IMR-90 (cell line): ENCODE results near the gene ANK3. TPM values are rescaled to one million over a fixed set of nuclear protein-coding genes. Genes with fewer than 3 reads are reported as not detected.

Experiments used
- ATAC-seq: fragments of 200-7000 bp; cut with Tn5 transposase; 2 replicates; pipeline ENCODE4 v1.9.1; 2020; ENCODE audit warnings: low read depth, mild to moderate bottlenecking, moderate library complexity
- BruUV-seq: library from RNA; stranded (reverse); fragments of 400-500 nt; replicated peaks from 2 replicates; lab custom pipeline; 2021; lab: Mats Ljungman, UMichigan
- CTCF ChIA-PET: fragments of 300-600 bp; formaldehyde crosslinking; extraction: SDS; loops from one replicate; lab custom pipeline; 2021; ENCODE audit warnings: antibody characterized with exemption; lab: Yijun Ruan, JAX
- POLR2A ChIA-PET: fragments of 300-600 bp; sonication (Branson Sonifier 250); formaldehyde crosslinking; loops from one replicate; lab custom pipeline; 2022; ENCODE audit warnings: antibody characterized with exemption; ENCODE audit not compliant: unreplicated experiment; lab: Charles Lee
- DNase-seq: peaks from one replicate; pipeline ENCODE4 v3.0.0; 2013
- H2AFZ ChIP-seq: replicated peaks from 2 replicates; pipeline ENCODE3; 2013; ENCODE audit warnings: low read length, mild to moderate bottlenecking; ENCODE audit not compliant: poor library complexity
- H2AK5ac ChIP-seq: 2 replicates; pipeline ENCODE4 v1.6.1; 2013; ENCODE audit warnings: low read depth, low read length, inconsistent platforms
- H2AK9ac ChIP-seq: replicated peaks from 2 replicates; pipeline ENCODE3; 2013; ENCODE audit warnings: mild to moderate bottlenecking, low read depth, low read length, moderate library complexity; ENCODE audit not compliant: poor library complexity
- H2BK120ac ChIP-seq: 2 replicates; pipeline ENCODE4 v1.6.1; 2013; ENCODE audit warnings: low read depth, low read length, inconsistent platforms
- H2BK15ac ChIP-seq: 3 replicates; pipeline ENCODE4 v1.6.1; 2013; ENCODE audit warnings: low read depth, low read length, inconsistent platforms
- H2BK20ac ChIP-seq: 2 replicates; pipeline ENCODE4 v1.6.1; 2013; ENCODE audit warnings: low read depth, mild to moderate bottlenecking, inconsistent platforms, low read length, moderate library complexity
- H2BK5ac ChIP-seq: 2 replicates; pipeline ENCODE4 v1.6.1; 2013; ENCODE audit warnings: mild to moderate bottlenecking, low read depth, low read length, inconsistent platforms; ENCODE audit not compliant: poor library complexity, severe bottlenecking
- H3K14ac ChIP-seq: replicated peaks from 2 replicates; pipeline ENCODE4 v1.6.1; 2013; ENCODE audit warnings: low read depth, low read length, inconsistent platforms
- H3K18ac ChIP-seq: 2 replicates; pipeline ENCODE4 v1.6.1; 2013; ENCODE audit warnings: low read depth, low read length, control low read depth
- H3K23ac ChIP-seq: 2 replicates; pipeline ENCODE4 v1.6.1; 2013; ENCODE audit warnings: low read depth, low read length, inconsistent platforms
- H3K27ac ChIP-seq: 2 replicates; pipeline ENCODE4 v1.5.1; 2013; ENCODE audit warnings: mild to moderate bottlenecking, control low read depth, low read length; ENCODE audit not compliant: insufficient read depth
- H3K27me3 ChIP-seq: 2 replicates; pipeline ENCODE4 v1.6.1; 2013; ENCODE audit warnings: low read length; ENCODE audit not compliant: control insufficient read depth, insufficient read depth
- H3K36me3 ChIP-seq: 2 replicates; pipeline ENCODE4 v1.6.1; 2013; ENCODE audit warnings: low read length, mixed read lengths; ENCODE audit not compliant: control insufficient read depth, insufficient read depth
- H3K4ac ChIP-seq: 2 replicates; pipeline ENCODE4 v1.6.1; 2013; ENCODE audit warnings: low read depth, low read length, inconsistent platforms
- H3K4me1 ChIP-seq: 2 replicates; pipeline ENCODE4 v1.6.1; 2013; ENCODE audit warnings: low read length, mixed read lengths; ENCODE audit not compliant: control insufficient read depth, insufficient read depth
- H3K4me2 ChIP-seq: 2 replicates; pipeline ENCODE4 v1.6.1; 2013; ENCODE audit warnings: low read depth, mild to moderate bottlenecking, control low read depth, low read length, moderate library complexity
- H3K4me3 ChIP-seq: 2 replicates; pipeline ENCODE4 v1.5.1; 2013; ENCODE audit warnings: low read depth, mild to moderate bottlenecking, control low read depth, low read length, moderate library complexity; ENCODE audit not compliant: insufficient read depth
- H3K56ac ChIP-seq: 2 replicates; pipeline ENCODE4 v1.6.1; 2013; ENCODE audit warnings: low read length, inconsistent platforms; ENCODE audit not compliant: insufficient read depth; ENCODE audit errors: extremely low read depth
- H3K79me1 ChIP-seq, 2 experiments: 2 replicates each; pipeline ENCODE4 v1.6.1; 2013; ENCODE audit warnings: low read length in 2 of 2, inconsistent platforms in 1 of 2, low read depth in 1 of 2
- H3K9ac ChIP-seq: 2 replicates; pipeline ENCODE4 v1.6.1; 2013; ENCODE audit warnings: low read depth, low read length, control low read depth
- H3K9me1 ChIP-seq: 2 replicates; pipeline ENCODE4 v1.6.1; 2013; ENCODE audit warnings: low read length, inconsistent platforms; ENCODE audit not compliant: insufficient read depth
- H3K9me3 ChIP-seq: 2 replicates; pipeline ENCODE4 v1.6.1; 2013; ENCODE audit warnings: low read length; ENCODE audit not compliant: control insufficient read depth, insufficient read depth
- H4K20me1 ChIP-seq: 2 replicates; pipeline ENCODE4 v1.6.1; 2013; ENCODE audit warnings: low read length, inconsistent platforms; ENCODE audit not compliant: insufficient read depth
- H4K5ac ChIP-seq: 2 replicates; pipeline ENCODE4 v1.6.1; 2013; ENCODE audit warnings: mild to moderate bottlenecking, low read depth, low read length, control low read depth
- H4K8ac ChIP-seq, 2 experiments: 2 replicates each; pipeline ENCODE4 v1.6.1; 2013; ENCODE audit warnings: low read depth in 2 of 2, low read length in 2 of 2, control low read depth in 1 of 2, inconsistent platforms in 1 of 2
- H4K91ac ChIP-seq: 2 replicates; pipeline ENCODE4 v1.6.1; 2013; ENCODE audit warnings: low read depth, low read length, inconsistent platforms; ENCODE audit not compliant: insufficient read depth
- CHD1 ChIP-seq: IDR thresholded peaks from 2 replicates; pipeline ENCODE4 v1.6.1; 2012; ENCODE audit warnings: low read depth, low read length, improper control_type of control experiment
- FOS ChIP-seq: fragments of 150-350 bp; IDR thresholded peaks from 2 replicates; pipeline ENCODE4 v1.6.1; 2016; ENCODE audit warnings: low read depth, low read length
- MAFK ChIP-seq: IDR thresholded peaks from 2 replicates; pipeline ENCODE4 v1.6.1; 2012; ENCODE audit warnings: low read depth, low read length, improper control_type of control experiment
- MXI1 ChIP-seq: IDR thresholded peaks from 2 replicates; pipeline ENCODE4 v1.6.1; 2012; ENCODE audit warnings: low read depth, mild to moderate bottlenecking, low read length, moderate library complexity, borderline replicate concordance
- NFE2L2 ChIP-seq: fragments of 150-350 bp; IDR thresholded peaks from 2 replicates; pipeline ENCODE4 v1.6.1; 2016; ENCODE audit warnings: low read depth, mild to moderate bottlenecking, low read length
- POLR2A ChIP-seq: IDR thresholded peaks from 2 replicates; pipeline ENCODE4 v1.6.1; 2012; ENCODE audit warnings: mild to moderate bottlenecking, low read depth, low read length
- WGBS, 2 experiments: methylation state at CpG; one replicate each; pipeline versions ENCODE4 v1.1.5 to v1.1.7; 2013; ENCODE audit warnings: missing lambda C conversion rate in 2 of 2; ENCODE audit not compliant: insufficient read length in 1 of 2; ENCODE audit errors: extremely low coverage in 2 of 2; 5-methylcytosine and 5-hydroxymethylcytosine counted together
- dilution Hi-C: fragments of 300-500 bp; cut with HindIII; formaldehyde crosslinking; loops from one replicate; pipeline ENCODE4 v1.14.3; 2018; ENCODE audit warnings: low sequenced_read_pairs; ENCODE audit not compliant: unreplicated experiment
- in situ Hi-C: fragments of 300-500 bp; cut with MboI; formaldehyde crosslinking; loops from 3 replicates; pipeline ENCODE4 v1.14.3; 2019; ENCODE audit warnings: low sequenced_read_pairs, inconsistent platforms, mixed read lengths
- intact Hi-C: fragments of 100-400 bp; cut with micrococcal nuclease; formaldehyde crosslinking; loops from 2 replicates; pipeline ENCODE4 v1.10.0; 2022
- polyA plus RNA-seq, 3 experiments: library from polyadenylated mRNA; depleted of rRNA; stranded (reverse); fragments of >200 nt; gene quantifications; 2 replicates each; pipeline ENCODE4 v1.2.3, GENCODE V29; 2012; ENCODE audit warnings: low replicate concordance in 1 of 3
- total RNA-seq: library from RNA; depleted of rRNA; stranded (reverse); fragments of >200 nt; gene quantifications from 2 replicates; pipeline ENCODE4 v1.2.3, GENCODE V29; 2012
- TF ChIP-seq, protein P1 (sequence below): conservative IDR thresholded peaks from 2 replicates; pipeline ENCODE4 v1.5.1; 2012; ENCODE audit warnings: mild to moderate bottlenecking, low read depth, low read length, improper control_type of control experiment
- TF ChIP-seq, protein P2 (sequence below): fragments of 150-350 bp; IDR thresholded peaks from 2 replicates; pipeline ENCODE4 v1.6.1; 2017; ENCODE audit warnings: mild to moderate bottlenecking, antibody characterized with exemption, low read length, low read depth

Gene ANK3
- total and polyA plus RNA-seq, 2 of the 4 experiments (the other 2 are of a cell fraction) = 0.63 to 1.8 TPM

DNA sequence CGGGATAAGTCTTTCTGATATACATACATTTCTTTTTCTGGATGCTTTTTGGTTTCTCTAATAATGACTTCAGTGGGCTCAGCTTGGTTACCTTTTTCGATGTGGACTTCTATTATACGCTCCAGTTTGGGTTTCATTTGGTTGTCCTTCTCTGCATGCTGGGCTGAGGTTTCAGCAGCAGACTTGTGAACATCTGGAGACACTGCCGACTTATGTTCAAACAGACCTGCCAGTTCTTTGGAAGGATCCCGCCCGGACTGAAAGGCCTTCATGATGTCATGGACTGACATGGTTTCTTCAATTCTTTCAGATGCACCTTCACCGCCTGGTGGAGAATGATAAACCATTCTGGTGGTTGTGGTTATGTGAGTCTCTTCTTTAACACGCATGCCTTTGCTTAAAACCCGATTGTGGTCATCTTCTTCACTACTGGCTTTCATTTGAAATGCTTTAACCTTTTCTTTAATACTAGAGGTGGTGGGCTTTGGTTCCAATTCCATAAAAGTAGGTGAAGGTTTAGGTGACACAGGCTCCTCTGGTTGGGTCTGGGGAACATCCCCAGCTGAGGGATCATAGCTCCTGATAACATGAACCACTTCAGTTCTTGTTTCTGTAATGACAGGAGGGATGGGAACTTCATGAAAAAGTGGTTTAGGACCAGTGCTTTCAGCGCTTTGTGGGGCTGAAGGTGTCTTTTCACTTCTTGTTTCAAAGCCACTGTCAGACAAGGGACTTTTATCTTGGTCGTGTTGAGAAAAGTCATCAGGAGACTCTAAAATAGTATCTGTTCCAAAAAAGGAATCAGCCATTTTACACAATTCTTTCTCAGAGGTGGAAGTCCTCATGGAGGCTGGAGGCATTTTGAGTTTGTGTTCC, 315.7 kb downstream of the ANK3 start:
- dilution Hi-C loops = no loop called here

More for the DNA sequence above, 315.7 kb downstream of the ANK3 start:
- no peaks in the 10 kb centered on the region for H3K9me1 ChIP-seq
- no peak overlapping the region for H4K5ac ChIP-seq
- no peaks in the 10 kb centered on the region for H4K20me1 ChIP-seq
- H3K27ac ChIP-seq = no peak overlapping the region
- H3K9ac ChIP-seq = no peak overlapping the region
- H3K18ac ChIP-seq = no peak overlapping the region
- no peak overlapping the region for H2BK120ac ChIP-seq
- no peak overlapping the region for H3K56ac ChIP-seq
- no TSS peak for BruUV-seq
- no peaks in the 10 kb centered on the region for H3K9me3 ChIP-seq
- no peaks in the 10 kb centered on the region for H3K36me3 ChIP-seq
- no peak overlapping the region for H2AFZ ChIP-seq
- H2BK15ac ChIP-seq = no peak overlapping the region
- H3K14ac ChIP-seq = no peak overlapping the region
- no peak overlapping the region for H3K4me3 ChIP-seq
- peaks cover 7% of the 10 kb centered on the region for H3K27me3 ChIP-seq
- H3K4me2 ChIP-seq = no peak overlapping the region
- H4K91ac ChIP-seq = no peak overlapping the region
- H4K8ac ChIP-seq = no peak overlapping the region
- ChIA-PET POLR2A (no interaction called here), CTCF (no interaction called here)
- H3K23ac ChIP-seq = no peak overlapping the region
- H2AK9ac ChIP-seq = no peak overlapping the region
- no peaks in the 10 kb centered on the region for H3K4me1 ChIP-seq
- no peak overlapping the region for H2AK5ac ChIP-seq
- H2BK20ac ChIP-seq = no peak overlapping the region
- intact Hi-C loops = no loop called here
- ATAC-seq (no peak), DNase-seq (no peak)
- in situ Hi-C loops = no loop called here
- no peak overlapping the region for H3K4ac ChIP-seq
- no peaks in the 10 kb centered on the region for H3K79me1 ChIP-seq
- 60% methylated on average over 2 of the region's 11 CpGs; no CpG with 5 or more reads in 1 of the 2 experiments for WGBS, 2 experiments
- H2BK5ac ChIP-seq = no peak overlapping the region
- TF ChIP-seq FOS (no peak), NFE2L2 (no peak), MAFK (no peak), CHD1 (no peak), MXI1 (no peak), POLR2A (no peak)
- TF ChIP-seq, protein P1, sequence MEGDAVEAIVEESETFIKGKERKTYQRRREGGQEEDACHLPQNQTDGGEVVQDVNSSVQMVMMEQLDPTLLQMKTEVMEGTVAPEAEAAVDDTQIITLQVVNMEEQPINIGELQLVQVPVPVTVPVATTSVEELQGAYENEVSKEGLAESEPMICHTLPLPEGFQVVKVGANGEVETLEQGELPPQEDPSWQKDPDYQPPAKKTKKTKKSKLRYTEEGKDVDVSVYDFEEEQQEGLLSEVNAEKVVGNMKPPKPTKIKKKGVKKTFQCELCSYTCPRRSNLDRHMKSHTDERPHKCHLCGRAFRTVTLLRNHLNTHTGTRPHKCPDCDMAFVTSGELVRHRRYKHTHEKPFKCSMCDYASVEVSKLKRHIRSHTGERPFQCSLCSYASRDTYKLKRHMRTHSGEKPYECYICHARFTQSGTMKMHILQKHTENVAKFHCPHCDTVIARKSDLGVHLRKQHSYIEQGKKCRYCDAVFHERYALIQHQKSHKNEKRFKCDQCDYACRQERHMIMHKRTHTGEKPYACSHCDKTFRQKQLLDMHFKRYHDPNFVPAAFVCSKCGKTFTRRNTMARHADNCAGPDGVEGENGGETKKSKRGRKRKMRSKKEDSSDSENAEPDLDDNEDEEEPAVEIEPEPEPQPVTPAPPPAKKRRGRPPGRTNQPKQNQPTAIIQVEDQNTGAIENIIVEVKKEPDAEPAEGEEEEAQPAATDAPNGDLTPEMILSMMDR = no peak
- TF ChIP-seq, protein P2, sequence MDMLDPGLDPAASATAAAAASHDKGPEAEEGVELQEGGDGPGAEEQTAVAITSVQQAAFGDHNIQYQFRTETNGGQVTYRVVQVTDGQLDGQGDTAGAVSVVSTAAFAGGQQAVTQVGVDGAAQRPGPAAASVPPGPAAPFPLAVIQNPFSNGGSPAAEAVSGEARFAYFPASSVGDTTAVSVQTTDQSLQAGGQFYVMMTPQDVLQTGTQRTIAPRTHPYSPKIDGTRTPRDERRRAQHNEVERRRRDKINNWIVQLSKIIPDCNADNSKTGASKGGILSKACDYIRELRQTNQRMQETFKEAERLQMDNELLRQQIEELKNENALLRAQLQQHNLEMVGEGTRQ = no peak
